Activated gamma-delta T cell treated with anti-CD3 and anti-CD28 coated beads, Interleukin-2, amount 50 U/mL, for 16 hours (primary cell): ENCODE measurements around the gene FASN.
A peak's percentile ranks its signal among the peaks of the same experiment; 100 is the strongest.

Experiments
- DNase-seq: peaks from one replicate; pipeline ENCODE4 v3.0.0-alpha.2; 2020; ENCODE audit warnings: low read depth

FASN gene

DNA sequence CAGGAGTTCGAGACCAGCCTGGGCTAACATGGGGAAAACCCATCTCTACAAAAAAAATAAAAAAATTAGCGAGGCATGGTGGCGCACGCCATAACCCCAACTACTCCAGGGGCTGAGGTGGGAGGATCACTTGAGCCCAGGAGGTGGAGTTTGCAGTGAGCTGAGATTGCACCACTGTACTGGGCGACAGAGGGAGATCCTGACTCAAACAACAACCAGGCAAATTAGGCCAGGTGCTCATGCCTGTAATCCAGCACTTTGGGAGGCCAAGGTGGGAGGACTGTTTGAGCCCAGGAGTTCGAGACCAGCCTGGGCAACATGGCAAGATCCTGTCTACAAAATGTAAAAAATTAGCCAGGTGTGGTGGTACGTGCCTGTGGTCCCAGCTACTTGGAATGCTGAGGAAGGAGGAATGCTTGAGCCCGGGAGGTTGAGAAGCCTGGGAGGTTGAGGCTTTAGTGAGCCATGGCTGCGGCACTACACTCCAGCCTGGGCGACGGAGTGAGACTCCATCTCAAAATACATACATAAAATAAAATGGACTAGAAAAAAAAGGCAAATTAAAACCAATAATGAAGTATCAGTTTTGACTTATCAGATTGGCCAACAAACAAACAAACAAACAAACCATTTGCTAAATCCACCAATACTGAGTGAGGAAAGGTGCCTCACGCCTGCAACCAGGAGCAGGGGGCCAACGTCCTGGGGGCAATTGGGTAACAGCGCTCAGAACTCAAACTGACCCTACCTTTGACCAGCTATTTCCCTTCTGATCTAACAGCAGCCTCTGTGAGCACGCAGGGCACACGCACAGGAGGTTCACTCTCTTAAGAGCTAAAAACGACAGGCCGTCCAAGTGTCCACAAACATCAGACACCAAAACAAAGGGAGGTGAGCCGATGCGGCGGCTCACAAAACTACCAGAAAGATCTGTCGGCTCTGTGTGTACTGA lies 19.4 kb upstream of the FASN start:
- DNase-seq: no peak

DNA sequence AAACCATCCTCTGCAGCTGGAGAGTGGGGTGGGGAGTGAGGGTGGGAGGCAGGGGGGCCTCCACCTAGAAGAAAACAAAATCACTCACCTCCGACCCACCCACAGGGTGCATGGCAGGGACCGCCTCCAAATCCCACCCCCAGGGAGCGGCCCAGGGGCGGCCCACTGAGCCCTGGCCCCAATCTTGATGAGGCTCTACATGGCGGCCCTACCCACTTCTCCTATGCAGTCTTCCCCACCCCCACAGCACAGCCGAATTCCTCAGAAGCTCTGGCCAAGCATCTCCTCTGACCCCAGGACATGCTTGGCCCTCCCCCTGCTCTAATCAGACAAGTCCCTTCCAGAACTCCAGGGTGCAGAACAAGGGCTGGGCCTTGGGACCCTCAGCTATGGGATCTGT lies 18.2 kb upstream of the FASN start:
- DNase-seq: no peak

GRCh38 chr17:82114872-82115271 lies 16.8 kb upstream of the FASN start:
- no peak for DNase-seq

- no peak for DNase-seq
These were observed 16.4 kb upstream of the FASN start for GRCh38 chr17:82114447-82114846.

DNA sequence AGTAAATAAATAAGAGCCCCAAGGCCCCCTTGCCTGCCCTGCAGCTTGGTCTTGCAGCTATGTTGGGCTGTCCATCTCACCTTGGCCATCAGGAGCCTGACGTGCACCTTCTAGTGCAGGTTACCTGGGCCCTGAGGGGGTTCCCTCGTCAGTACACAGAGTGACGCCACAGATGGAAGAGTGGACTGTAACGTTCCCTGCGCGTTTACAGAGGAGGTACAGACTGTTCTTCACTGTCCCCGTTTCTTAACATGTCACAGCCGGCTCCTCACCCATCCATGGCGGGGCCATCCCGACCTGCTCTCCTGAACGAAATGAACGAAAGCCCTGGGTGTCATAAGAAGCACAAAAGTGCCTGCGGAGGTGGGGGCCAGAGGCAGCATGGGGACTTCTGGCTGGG lies 15.9 kb upstream of the FASN start:
- DNase-seq: no peak

- DNase-seq: no peak
These were observed 15.4 kb upstream of the FASN start for GRCh38 chr17:82113422-82113821.

GRCh38 chr17:82112914-82113311 lies 14.9 kb upstream of the FASN start:
- no peak for DNase-seq

GRCh38 chr17:82112181-82112913 lies 14.3 kb upstream of the FASN start:
- DNase-seq: no peak

DNA sequence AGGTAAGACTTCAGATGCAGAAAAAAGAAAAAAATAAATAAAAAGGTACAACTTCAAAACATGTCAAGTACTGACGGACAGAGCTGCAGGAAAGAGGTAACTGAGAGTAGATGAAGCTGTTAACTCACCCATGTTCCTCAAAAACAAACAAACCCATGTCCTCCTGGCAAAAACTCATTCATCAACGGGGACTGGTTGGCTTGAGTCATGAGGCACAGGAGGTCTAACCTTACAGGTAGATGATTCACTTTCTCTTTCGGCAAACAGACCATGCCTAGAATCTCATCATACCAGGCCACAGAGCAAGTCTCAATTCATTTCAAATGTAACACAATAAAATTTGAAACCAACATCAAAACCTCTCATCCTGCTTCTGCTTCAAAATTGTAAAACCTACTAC lies 12.3 kb upstream of the FASN start:
- no peak for DNase-seq

DNA sequence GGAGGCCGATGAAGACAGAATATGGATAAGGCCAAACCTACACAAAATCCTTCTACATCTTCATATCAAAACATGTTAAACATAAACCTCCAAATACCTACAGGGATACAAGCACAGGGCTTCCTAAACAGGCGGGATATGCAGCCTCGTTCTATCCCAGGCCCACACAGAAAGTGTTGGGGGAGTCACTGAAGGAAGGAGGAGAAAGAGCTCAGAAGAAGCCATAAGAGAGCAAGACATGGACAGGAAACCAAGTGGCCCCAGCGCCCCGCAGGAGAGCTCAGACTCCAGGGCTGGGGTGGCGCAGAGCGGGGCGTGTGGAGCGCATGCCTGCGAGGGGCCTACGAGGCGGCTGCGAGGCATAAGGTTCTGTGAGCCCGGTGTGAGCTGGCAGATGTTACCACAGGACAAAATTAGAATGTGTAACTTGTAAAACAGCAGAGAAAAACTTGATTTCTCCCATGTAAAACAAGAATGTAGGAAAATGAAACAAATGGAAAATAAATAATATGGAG lies 11.0 kb upstream of the FASN start:
- no peak for DNase-seq

- DNase-seq: no peak
These were observed 10.5 kb upstream of the FASN start for GRCh38 chr17:82108496-82108945.

DNA sequence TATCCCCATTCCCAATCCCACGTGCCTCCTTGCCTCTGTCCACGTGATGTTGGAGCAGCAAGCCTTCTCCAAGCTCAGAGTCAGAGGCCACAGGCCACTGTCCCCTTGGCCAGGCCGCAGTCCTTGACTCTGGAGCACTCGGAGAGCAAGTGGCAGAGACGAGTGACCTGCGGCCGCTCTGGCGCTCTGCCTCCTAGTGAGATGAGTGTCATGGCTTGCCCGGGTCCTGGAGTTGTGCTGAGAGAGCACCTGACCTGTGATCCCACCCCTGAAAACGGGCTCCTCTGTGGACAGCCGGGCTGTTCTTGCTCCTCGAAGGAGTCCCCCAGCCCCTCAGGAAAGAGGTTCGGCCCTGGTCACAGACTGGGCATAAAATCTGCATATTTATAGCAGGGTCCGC lies 10.0 kb upstream of the FASN start:
- no peak for DNase-seq

DNA sequence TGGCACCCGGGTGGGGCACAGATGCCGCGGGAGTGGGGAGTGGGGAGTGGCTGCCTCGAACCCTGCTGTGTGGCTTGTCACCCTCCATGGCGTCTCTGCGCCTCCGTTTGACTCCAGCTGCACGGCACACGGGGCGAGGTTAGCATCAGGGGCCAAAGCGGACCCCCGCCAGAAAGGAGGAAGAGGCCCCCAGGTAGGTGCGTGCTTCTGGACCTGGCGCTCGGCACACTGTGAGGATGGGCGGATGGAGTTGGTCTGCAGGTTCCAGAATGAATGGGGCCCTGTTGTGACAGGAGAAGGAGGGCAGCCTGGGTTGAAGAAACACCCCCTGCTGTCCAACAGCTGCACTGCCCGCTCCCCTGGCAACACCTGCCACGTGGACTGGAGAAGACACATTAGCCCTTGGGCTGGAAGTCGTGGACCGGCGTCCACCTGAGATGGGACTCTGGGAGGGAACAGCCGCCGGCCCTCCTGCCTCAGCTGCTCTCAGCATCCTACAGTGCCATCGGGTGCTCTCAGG lies 9.4 kb upstream of the FASN start:
- DNase-seq: no peak

DNA sequence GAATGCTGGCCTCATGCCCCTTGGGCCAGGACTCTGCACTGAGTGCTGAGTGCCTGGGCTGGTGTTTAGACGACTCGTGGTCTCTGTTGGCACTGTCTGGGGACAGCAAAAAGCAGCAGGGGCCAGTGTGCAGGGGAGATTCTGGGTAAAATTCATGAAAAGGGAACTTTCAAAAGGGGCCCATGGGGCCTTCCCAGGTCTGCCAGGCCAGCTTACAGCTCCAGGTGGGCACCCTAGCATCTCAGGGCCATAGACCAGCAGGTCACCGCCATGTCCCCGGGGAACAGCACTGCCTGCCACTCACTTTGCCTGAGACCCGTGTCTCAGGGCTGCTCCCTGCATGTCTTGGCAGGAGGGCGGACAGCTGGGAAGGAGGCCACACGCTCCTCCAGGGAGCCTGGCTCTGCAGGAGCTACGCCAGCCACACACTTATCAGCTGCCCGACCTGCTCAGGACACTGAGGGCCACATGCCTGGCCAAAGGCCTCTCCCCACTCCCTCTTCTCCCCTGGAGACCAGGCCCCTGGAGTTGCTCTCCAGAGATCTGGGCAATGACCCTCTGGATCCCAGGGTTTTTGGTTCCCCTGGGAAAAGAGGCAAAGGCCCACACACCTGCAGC lies 8.8 kb upstream of the FASN start:
- no peak for DNase-seq

DNA sequence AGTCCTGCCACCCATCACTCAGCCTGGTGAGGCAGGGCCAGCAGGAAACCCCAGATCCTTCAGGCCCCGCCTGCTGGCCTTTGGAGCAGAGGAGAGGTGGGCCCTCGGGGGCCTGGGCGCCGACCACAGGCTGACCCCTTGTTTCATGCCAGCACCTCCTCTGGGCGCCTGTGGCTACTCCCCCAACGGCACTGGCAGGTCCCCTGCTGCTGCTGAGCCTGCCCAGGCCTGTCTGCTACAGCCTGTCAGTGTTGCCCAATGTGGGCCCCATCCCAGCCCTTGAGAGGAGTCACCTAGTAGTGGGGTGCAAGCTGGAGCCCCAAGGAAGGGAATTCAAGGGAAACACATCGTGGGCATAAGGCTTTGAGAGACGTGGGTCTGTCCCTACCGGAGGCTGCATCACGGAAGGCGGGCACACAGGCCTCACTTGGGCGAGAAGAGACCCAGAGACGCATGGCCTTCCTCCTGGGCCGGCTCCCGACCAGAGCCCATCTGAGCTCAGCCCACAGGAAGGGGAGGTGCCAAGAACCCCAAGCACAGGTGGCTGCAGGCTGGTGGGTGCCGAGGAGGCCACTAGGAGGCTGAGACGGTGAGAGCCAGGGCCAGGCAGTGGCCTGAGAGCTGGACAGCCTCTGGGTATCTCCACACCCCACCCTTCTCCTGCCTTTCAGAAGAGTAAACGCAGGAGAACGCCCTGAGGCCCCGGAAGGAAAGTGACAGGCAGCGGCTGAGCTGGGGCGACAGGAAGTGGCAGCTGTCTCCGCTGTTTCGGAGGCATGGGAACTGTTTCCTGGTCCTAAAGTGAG lies 8.0 kb upstream of the FASN start:
- DNase-seq: peak; percentile 48

DNA sequence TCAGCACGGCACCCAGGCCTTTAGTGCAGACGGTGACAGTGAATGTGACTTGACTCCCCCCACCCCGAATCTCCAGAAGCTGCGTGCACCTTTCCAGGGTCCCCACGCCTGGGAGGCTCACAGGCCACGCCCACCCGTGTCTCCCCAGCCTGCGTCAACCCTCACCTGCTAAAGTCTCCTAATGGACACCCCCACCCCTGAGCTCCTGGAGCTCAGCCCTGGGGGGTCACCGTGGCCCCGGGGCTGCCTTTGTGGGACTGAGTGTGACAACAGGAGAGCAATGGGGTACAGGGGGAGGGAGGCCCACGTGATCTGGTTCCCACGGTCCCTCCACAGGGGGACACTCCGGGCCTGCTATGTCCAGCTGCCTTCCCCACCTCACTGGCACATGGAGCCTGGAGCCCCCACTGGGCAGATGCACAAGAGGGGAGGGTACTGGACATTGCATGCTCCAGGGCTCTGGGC lies 7.4 kb upstream of the FASN start:
- no peak for DNase-seq

DNA sequence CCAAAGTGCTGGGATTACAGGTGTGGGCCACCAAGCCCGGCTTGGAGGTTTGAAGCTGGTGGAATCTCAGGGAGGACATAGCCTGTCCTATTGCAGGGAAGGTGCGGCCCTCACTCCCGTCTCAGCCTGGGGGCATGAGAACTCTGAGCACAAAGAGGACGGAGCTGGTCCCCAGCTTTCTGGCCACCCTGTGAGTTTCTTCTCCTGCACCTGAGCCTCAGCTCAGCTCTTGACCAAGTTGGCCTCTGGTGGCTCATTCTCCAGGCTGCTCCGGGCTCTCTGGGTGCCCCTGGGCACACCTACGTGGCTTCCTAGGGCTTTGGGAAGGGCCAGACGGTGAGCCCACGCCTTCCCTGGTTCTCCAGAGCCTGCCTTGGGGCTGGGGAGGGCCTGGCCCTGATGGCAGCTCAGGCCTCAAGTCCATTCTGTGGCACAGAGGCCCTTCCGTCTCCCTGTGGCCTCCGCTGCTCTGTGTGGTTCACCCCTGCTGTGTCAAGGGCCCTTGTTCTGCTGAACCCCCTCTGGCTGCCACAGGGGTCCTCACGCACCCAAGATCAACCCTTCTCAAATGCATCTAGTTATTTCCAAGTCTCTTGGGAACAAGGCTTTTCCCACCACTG lies 6.9 kb upstream of the FASN start:
- DNase-seq: no peak

DNA sequence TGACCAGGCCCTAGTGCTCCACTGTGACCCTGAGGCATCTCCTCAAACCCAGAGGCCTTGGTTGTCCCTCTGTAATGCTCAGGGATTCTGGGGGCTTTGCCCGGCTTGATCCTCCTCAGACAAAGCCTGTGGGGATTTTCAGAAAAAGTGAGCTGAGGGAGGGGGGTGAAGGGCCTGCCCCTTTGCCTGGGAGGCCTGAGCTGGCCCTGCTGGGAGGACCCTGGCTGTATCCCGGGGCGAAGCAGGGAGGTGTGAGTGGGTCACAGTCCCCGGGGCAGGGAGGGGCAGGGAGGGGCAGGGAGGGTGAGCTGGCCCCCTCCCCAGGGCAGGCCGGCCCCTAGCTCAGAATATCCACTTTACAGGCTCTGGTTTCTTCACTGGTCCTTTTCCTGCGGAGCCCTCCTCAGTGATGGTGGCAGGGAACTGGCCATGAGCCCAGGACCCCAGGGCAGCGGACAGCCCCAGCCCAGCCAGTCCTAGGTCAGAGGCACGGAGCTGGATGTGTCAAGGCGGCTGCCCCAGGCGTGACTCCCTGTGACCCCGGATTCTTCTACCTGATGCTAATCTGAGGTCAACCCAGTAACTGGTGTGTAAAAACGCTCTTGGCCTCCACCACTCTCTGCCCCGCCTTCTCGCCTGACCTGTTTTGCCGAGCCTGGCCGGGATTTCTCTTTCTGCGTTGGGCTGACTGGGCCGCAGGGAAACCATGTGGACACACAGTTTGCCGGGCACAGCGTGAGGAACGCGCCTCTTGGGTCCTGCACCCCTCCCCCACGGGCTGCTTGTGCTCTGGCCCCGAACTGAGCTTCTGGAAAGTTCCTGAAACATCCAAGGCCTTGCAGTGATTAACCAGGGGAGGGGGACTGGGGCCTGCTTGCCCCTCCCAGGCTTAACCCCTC lies 5.8 kb upstream of the FASN start:
- no peak for DNase-seq

GRCh38 chr17:82101767-82102679 lies 4.0 kb upstream of the FASN start:
- DNase-seq: no peak
